Caco-2 (cell line): ENCODE measurements around the gene PON1. TPM values are rescaled to one million over a fixed set of nuclear protein-coding genes. Genes with fewer than 3 reads are reported as not detected.

Experiments used
- BruUV-seq: library from RNA; stranded (reverse); fragments of 400-500 nt; replicated peaks from 2 replicates; lab custom pipeline; 2021; lab: Mats Ljungman, UMichigan
- CTCF ChIA-PET: fragments of 300-600 bp; sonication (Branson Sonifier 250); formaldehyde crosslinking; loops from one replicate; lab custom pipeline; 2022; ENCODE audit warnings: antibody characterized with exemption; lab: Charles Lee
- POLR2A ChIA-PET: fragments of 300-600 bp; sonication (Branson Sonifier 250); formaldehyde crosslinking; loops from one replicate; lab custom pipeline; 2022; ENCODE audit warnings: antibody characterized with exemption; lab: Charles Lee
- DNase-seq, 2 experiments: peaks; one replicate each; pipeline versions ENCODE4 v3.0.0 to v3.0.0-alpha.2; 2020 to 2022
- H3K27me3 ChIP-seq: replicated peaks from 2 replicates; pipeline ENCODE4 v1.6.0; 2011; ENCODE audit warnings: low read length; ENCODE audit not compliant: control insufficient read depth, insufficient read depth
- H3K36me3 ChIP-seq: 2 replicates; pipeline ENCODE4 v1.5.1; 2011; ENCODE audit warnings: low read length; ENCODE audit not compliant: control insufficient read depth, insufficient read depth
- H3K4me1 ChIP-seq: fragments of 250-450 bp; sonication (Bioruptor Pico); 2 replicates; pipeline ENCODE4 v1.5.1; 2020; ENCODE audit warnings: mild to moderate bottlenecking
- H3K4me3 ChIP-seq: 2 replicates; pipeline ENCODE4 v1.5.1; 2011; ENCODE audit warnings: low read depth, mild to moderate bottlenecking, control low read depth, low read length
- H3K9me3 ChIP-seq: fragments of 250-450 bp; sonication (Bioruptor Pico); 2 replicates; pipeline ENCODE4 v1.5.1; 2020; ENCODE audit warnings: mild to moderate bottlenecking, moderate library complexity
- H3K27ac Mint-ChIP-seq: one replicate; pipeline ENCODE4 v1.8.0; 2022; ENCODE audit warnings: mixed read lengths; ENCODE audit not compliant: unreplicated experiment
- H3K27me3 Mint-ChIP-seq: one replicate; pipeline ENCODE4 v1.8.0; 2022; ENCODE audit warnings: mixed read lengths; ENCODE audit not compliant: insufficient read depth, unreplicated experiment
- H3K36me3 Mint-ChIP-seq: one replicate; pipeline ENCODE4 v1.8.0; 2022; ENCODE audit warnings: mild to moderate bottlenecking, mixed read lengths; ENCODE audit not compliant: insufficient read depth, unreplicated experiment
- H3K4me1 Mint-ChIP-seq: one replicate; pipeline ENCODE4 v1.8.0; 2022; ENCODE audit warnings: low read depth, mixed read lengths; ENCODE audit not compliant: unreplicated experiment
- H3K4me3 Mint-ChIP-seq: one replicate; pipeline ENCODE4 v1.8.0; 2022; ENCODE audit warnings: mild to moderate bottlenecking, moderate library complexity, mixed read lengths; ENCODE audit not compliant: unreplicated experiment
- H3K9me3 Mint-ChIP-seq: one replicate; pipeline ENCODE4 v1.8.0; 2022; ENCODE audit warnings: mixed read lengths; ENCODE audit not compliant: unreplicated experiment
- CTCF ChIP-seq, 2 experiments: fragments of 200-600 bp in 1 of 2; IDR thresholded peaks; 1 replicate in 1 of 2; 2 replicates in 1 of 2; pipeline versions ENCODE4 v1.5.1 to v1.8.0; 2011 to 2022; ENCODE audit warnings: antibody characterized with exemption in 1 of 2, control low read depth in 1 of 2, inconsistent platforms in 1 of 2, low read depth in 1 of 2, low read length in 1 of 2, mild to moderate bottlenecking in 1 of 2, moderate library complexity in 1 of 2; ENCODE audit not compliant: insufficient read depth in 1 of 2, severe bottlenecking in 1 of 2, unreplicated experiment in 1 of 2
- intact Hi-C: fragments of 100-400 bp; cut with micrococcal nuclease; formaldehyde crosslinking; loops from one replicate; pipeline ENCODE4 v1.10.0; 2022; ENCODE audit not compliant: unreplicated experiment
- total RNA-seq: library from RNA; stranded (reverse); gene quantifications from 2 replicates; pipeline ENCODE4 v1.2.3, GENCODE V29; 2022

Gene PON1
- total RNA-seq, 1 experiment from 2014 or later: not detected

GRCh38 chr7:95279417-95279816 lies 44.9 kb downstream of the PON1 start:
- H3K4me3 ChIP-seq: no peak overlapping the region
- Mint-ChIP-seq H3K27ac (no peak overlapping the region), H3K4me3 (no peak overlapping the region), H3K4me1 (no peaks in the 10 kb centered on the region), H3K9me3 (no peaks in the 10 kb centered on the region), H3K36me3 (peaks cover 11% of the 10 kb centered on the region), H3K27me3 (no peaks in the 10 kb centered on the region)
- intact Hi-C loops: no loop called here
- no peak for TF ChIP-seq CTCF (IDR thresholded peaks at IDR 0.05; ENCODE audit: insufficient read depth in 1 of 2, low read depth in 1 of 2, low read length in 1 of 2, severe bottlenecking in 1 of 2, unreplicated experiment in 1 of 2)
- H3K4me1 ChIP-seq: no peaks in the 10 kb centered on the region
- H3K9me3 ChIP-seq: no peaks in the 10 kb centered on the region
- ChIA-PET CTCF (no interaction called here), POLR2A (no interaction called here)
- no peak for DNase-seq
- BruUV-seq: no TSS peak
- H3K27me3 ChIP-seq: no peaks in the 10 kb centered on the region
- no peaks in the 10 kb centered on the region for H3K36me3 ChIP-seq

DNA sequence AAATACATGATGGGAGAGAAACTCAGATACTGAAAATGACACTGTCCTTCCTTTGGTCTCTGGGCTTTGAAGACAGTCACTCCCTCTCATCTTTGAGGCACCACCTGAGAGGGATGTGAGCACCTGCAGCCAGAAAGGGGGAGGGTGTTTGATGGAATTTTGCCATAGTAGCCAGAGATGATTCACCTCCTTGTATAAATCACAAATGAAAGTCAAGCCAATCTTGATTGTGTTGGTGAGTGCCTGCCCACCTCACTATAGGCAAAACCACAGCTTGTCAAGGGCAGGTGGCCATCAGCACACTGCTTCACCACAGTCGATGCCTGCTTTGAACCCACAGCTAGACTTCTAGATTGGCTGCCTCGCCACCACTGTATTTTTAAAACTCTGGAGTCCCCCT lies 48.2 kb downstream of the PON1 start:
- CTCF ChIA-PET: no interaction called here
- TF ChIP-seq CTCF (IDR thresholded peaks at IDR 0.05; ENCODE audit: insufficient read depth in 1 of 2, low read depth in 1 of 2, low read length in 1 of 2, severe bottlenecking in 1 of 2, unreplicated experiment in 1 of 2): no peak
- intact Hi-C loops: no loop called here
- Histone ChIP-seq H3K36me3 (no peaks in the 10 kb centered on the region), H3K9me3 (no peaks in the 10 kb centered on the region), H3K4me1 (no peaks in the 10 kb centered on the region), H3K27me3 (no peaks in the 10 kb centered on the region), H3K4me3 (no peak overlapping the region)
- no peaks in the 10 kb centered on the region for H3K9me3 Mint-ChIP-seq
- no peak for DNase-seq
- H3K4me1 Mint-ChIP-seq: no peaks in the 10 kb centered on the region
- no peak overlapping the region for H3K27ac Mint-ChIP-seq
- POLR2A ChIA-PET: no interaction called here
- H3K36me3 Mint-ChIP-seq: peaks cover 11% of the 10 kb centered on the region
- no peak overlapping the region for H3K4me3 Mint-ChIP-seq
- no TSS peak for BruUV-seq
- H3K27me3 Mint-ChIP-seq: no peaks in the 10 kb centered on the region

DNA sequence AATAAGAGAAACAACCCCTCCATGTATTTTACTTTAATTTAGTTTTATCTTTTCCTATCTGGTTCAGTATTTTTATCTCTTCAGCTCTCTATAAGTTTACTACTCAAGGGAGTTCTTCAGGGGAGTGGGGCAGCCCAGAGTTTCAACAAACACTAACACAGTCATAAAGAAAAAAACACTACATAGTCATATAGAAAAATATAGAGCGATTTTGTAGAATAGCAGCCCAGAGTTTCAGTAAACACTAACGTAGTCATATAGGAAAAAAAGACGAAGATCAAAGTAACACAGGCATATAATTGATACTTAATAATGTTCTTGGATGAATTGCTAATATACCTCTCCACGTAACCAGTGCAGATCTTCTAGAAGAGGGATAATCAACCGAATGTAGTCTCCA lies 54.7 kb downstream of the PON1 start:
- ChIA-PET CTCF (no interaction called here), POLR2A (interaction anchor here (0.6 kb wide), 1 partner anchor 142 kb away, joined by 3 read pairs; no protein-coding TSS in a partner anchor)
- BruUV-seq: no TSS peak
- H3K36me3 Mint-ChIP-seq: no peaks in the 10 kb centered on the region
- H3K36me3 ChIP-seq: no peaks in the 10 kb centered on the region
- H3K4me1 ChIP-seq: no peaks in the 10 kb centered on the region
- TF ChIP-seq CTCF (IDR thresholded peaks at IDR 0.05; ENCODE audit: insufficient read depth in 1 of 2, low read depth in 1 of 2, low read length in 1 of 2, severe bottlenecking in 1 of 2, unreplicated experiment in 1 of 2): no peak
- H3K27ac Mint-ChIP-seq: no peak overlapping the region
- intact Hi-C loops: no loop called here
- H3K4me3 ChIP-seq: no peak overlapping the region
- DNase-seq: no peak
- no peaks in the 10 kb centered on the region for H3K27me3 ChIP-seq
- no peaks in the 10 kb centered on the region for H3K9me3 ChIP-seq
- no peaks in the 10 kb centered on the region for H3K4me1 Mint-ChIP-seq
- no peak overlapping the region for H3K4me3 Mint-ChIP-seq
- no peaks in the 10 kb centered on the region for H3K27me3 Mint-ChIP-seq
- H3K9me3 Mint-ChIP-seq: no peaks in the 10 kb centered on the region
